Gastrocnemius medialis (tissue), 4 donors: ENCODE measurements around the gene CYP4A22. TPM values are rescaled to one million over a fixed set of nuclear protein-coding genes. Genes with fewer than 3 reads are reported as not detected.

Experiments used
- ATAC-seq, 2 donors: fragments of 150-250 bp; one replicate each; pipeline ENCODE4 v1.9.1; 2016
- DNase-seq, 2 donors: peaks; one replicate each; pipeline ENCODE4 v3.0.0-alpha.2; 2019
- H3K27ac ChIP-seq, 4 donors: fragments of 200-600 bp; sonication (generic); 1 replicate in 1 of 4; 2 replicates in 3 of 4; pipeline ENCODE4 v1.5.1; 2016 to 2018; ENCODE audit warnings: mild to moderate bottlenecking in 2 of 4, moderate library complexity in 1 of 4
- H3K27me3 ChIP-seq, 3 donors: fragments of 200-600 bp; sonication (generic) in 2 of 3; 1 replicate in 1 of 3; 2 replicates in 2 of 3; pipeline versions ENCODE4 v1.5.1 to v1.6.0; 2016 to 2019; ENCODE audit warnings: mild to moderate bottlenecking in 1 of 3, moderate library complexity in 1 of 3
- H3K36me3 ChIP-seq, 2 donors: fragments of 200-600 bp; sonication (generic) in 1 of 2; one replicate each; pipeline ENCODE4 v1.5.1; 2017 to 2018
- H3K4me1 ChIP-seq, 2 donors: fragments of 200-600 bp; sonication (generic) in 1 of 2; one replicate each; pipeline ENCODE4 v1.5.1; 2016 to 2017; ENCODE audit warnings: mild to moderate bottlenecking in 2 of 2
- H3K4me3 ChIP-seq, 4 donors: fragments of 200-600 bp; sonication (generic) in 3 of 4; 1 replicate in 1 of 4; 2 replicates in 3 of 4; pipeline ENCODE4 v1.5.1; 2016 to 2019; ENCODE audit warnings: mild to moderate bottlenecking in 2 of 4
- H3K9me3 ChIP-seq, 3 donors: fragments of 200-600 bp; sonication (generic) in 2 of 3; 1 replicate in 1 of 3; 2 replicates in 2 of 3; pipeline ENCODE4 v1.5.1; 2016 to 2019
- CTCF ChIP-seq, 5 experiments: fragments of 450-650 bp in 3 of 5; fragments of 200-600 bp in 2 of 5; sonication (generic) in 2 of 5; IDR thresholded peaks in 4 of 5; conservative IDR thresholded peaks in 1 of 5; 1 replicate in 4 of 5; 2 replicates in 1 of 5; pipeline ENCODE4 v1.5.1; 2016 to 2019; ENCODE audit warnings: antibody characterized with exemption in 5 of 5, mild to moderate bottlenecking in 3 of 5, moderate library complexity in 3 of 5
- POLR2A ChIP-seq, 2 donors: fragments of 450-650 bp; IDR thresholded peaks; one replicate each; pipeline ENCODE4 v1.6.1; 2017; ENCODE audit warnings: antibody characterized with exemption in 2 of 2, mild to moderate bottlenecking in 2 of 2, moderate library complexity in 2 of 2
- in situ Hi-C, 4 donors: fragments of 200-750 bp; cut with MboI; loops; one replicate each; pipeline versions ENCODE4 v1.15.0 to v1.8.0; 2017; ENCODE audit warnings: low sequenced_read_pairs in 4 of 4
- intact Hi-C: fragments of 100-400 bp; cut with DNase I; formaldehyde crosslinking; loops from one replicate; pipeline ENCODE4 v1.15.1; 2023; ENCODE audit warnings: low total_unique reads
- total RNA-seq, 4 donors: library from RNA; depleted of rRNA; stranded (reverse); fragments of >200 nt; gene quantifications; one replicate each; pipeline versions ENCODE4 v1.1.0 to v1.2.3, GENCODE V29; 2016

Gene CYP4A22
- total RNA-seq, 4 donors from 2014 or later: 0.20 to 0.47 (median 0.32) TPM; not detected in 1

GRCh38 chr1:47198214-47198613 lies 61.0 kb downstream of the CYP4A22 start:
- H3K4me1 ChIP-seq: no peaks in the 10 kb centered on the region
- ATAC-seq (no peak), DNase-seq (no peak)
- TF ChIP-seq POLR2A (IDR thresholded peaks at IDR 0.05) (no peak), CTCF (IDR thresholded peaks at IDR 0.05 in 4 of 5, conservative IDR thresholded peaks at IDR 0.05 in 1 of 5) (no peak)
- no peak overlapping the region for H3K4me3 ChIP-seq
- no peaks in the 10 kb centered on the region for H3K9me3 ChIP-seq
- H3K27ac ChIP-seq: no peak overlapping the region
- in situ Hi-C loops: loop anchor here (10.0 to 25.0 kb wide), 7 partner anchors 57 to 514 kb away; partner anchors contain the start of genes CMPK1 (in 2 of the 4), FOXD2 (in 1 of the 4) and FOXE3 (in 1 of the 4)
- intact Hi-C loops: no loop called here
- no peaks in the 10 kb centered on the region for H3K36me3 ChIP-seq
- no peaks in the 10 kb centered on the region for H3K27me3 ChIP-seq

Other genes with a start within 250 kb of the CYP4A22 start
- under 1 TPM in 1 of 4 donors, not detected in 3; 0.91 TPM for gene CYP4A11, start 196.0 kb upstream of the CYP4A22 start, total RNA-seq
- 1 to 10 TPM in 3 of 4 donors, under 1 TPM in 1; 0.90 to 3.6 (median 2.6) TPM for gene CYP4X1, start 113.8 kb upstream of the CYP4A22 start, total RNA-seq
- gene CYP4Z1, start 70.2 kb upstream of the CYP4A22 start, total RNA-seq: 1 to 10 TPM in 1 of 4 donors, under 1 TPM in 3; 0.26 to 2.1 (median 0.55) TPM
- gene PDZK1IP1, start 52.6 kb downstream of the CYP4A22 start, total RNA-seq: 10 to 100 TPM in 1 of 4 donors, 1 to 10 TPM in 2, not detected in 1; 1.8 to 10.9 (median 3.9) TPM
- 1 to 10 TPM in 1 of 4 donors, under 1 TPM in 3; 0.59 to 1.6 (median 0.70) TPM for gene TAL1, start 94.8 kb downstream of the CYP4A22 start, total RNA-seq
- 1 to 10 TPM in 1 of 4 donors, under 1 TPM in 3; 0.33 to 1.1 (median 0.63) TPM for gene STIL, start 176.7 kb downstream of the CYP4A22 start, total RNA-seq
- gene CMPK1, start 196.3 kb downstream of the CYP4A22 start, total RNA-seq: 10 to 100 TPM; 70.7 to 98.7 (median 88.3) TPM